Ascending aorta (tissue), 2 donors: ENCODE results near the gene CHDH. TPM values are rescaled to one million over a fixed set of nuclear protein-coding genes. Genes with fewer than 3 reads are reported as not detected.
A peak's percentile ranks its signal among the peaks of the same experiment; 100 is the strongest.

ENCODE experiments used
- DNase-seq, 2 donors: peaks; one replicate each; pipeline ENCODE4 v3.0.0-alpha.2; 2019; ENCODE audit warnings: low spot score in 2 of 2
- H3K27ac ChIP-seq, 2 donors: fragments of 200-600 bp; sonication (generic); one replicate each; pipeline ENCODE4 v1.5.1; 2016 to 2017; ENCODE audit warnings: mild to moderate bottlenecking in 1 of 2
- H3K27me3 ChIP-seq: fragments of 200-600 bp; sonication (generic); one replicate; pipeline ENCODE4 v1.5.1; 2017
- H3K36me3 ChIP-seq, 2 donors: fragments of 200-600 bp; sonication (generic); one replicate each; pipeline ENCODE4 v1.5.1; 2016
- H3K4me1 ChIP-seq, 2 donors: fragments of 200-600 bp; sonication (generic); one replicate each; pipeline ENCODE4 v1.5.1; 2016 to 2017; ENCODE audit warnings: mild to moderate bottlenecking in 1 of 2
- H3K4me3 ChIP-seq, 2 donors: fragments of 200-600 bp; sonication (generic); one replicate each; pipeline ENCODE4 v1.5.1; 2016 to 2017; ENCODE audit warnings: mild to moderate bottlenecking in 1 of 2
- H3K9me3 ChIP-seq, 2 donors: fragments of 200-600 bp; sonication (generic); one replicate each; pipeline ENCODE4 v1.5.1; 2016
- intact Hi-C: fragments of 100-400 bp; cut with DNase I; formaldehyde crosslinking; loops from one replicate; pipeline ENCODE4 v1.15.1; 2023
- total RNA-seq: library from RNA; depleted of rRNA; stranded (reverse); fragments of >200 nt; gene quantifications from one replicate; pipeline ENCODE4 v1.1.0, GENCODE V29; 2016
- TF ChIP-seq, protein P1 (sequence below), 3 experiments: fragments of 200-600 bp in 2 of 3; fragments of 450-650 bp in 1 of 3; sonication (generic) in 2 of 3; IDR thresholded peaks; one replicate each; pipeline ENCODE4 v1.5.1; 2016 to 2019; ENCODE audit warnings: antibody characterized with exemption in 3 of 3, mild to moderate bottlenecking in 1 of 3, moderate library complexity in 1 of 3

The CHDH gene
- total RNA-seq, 1 donor from 2014 or later, result 0.53 TPM

DNA sequence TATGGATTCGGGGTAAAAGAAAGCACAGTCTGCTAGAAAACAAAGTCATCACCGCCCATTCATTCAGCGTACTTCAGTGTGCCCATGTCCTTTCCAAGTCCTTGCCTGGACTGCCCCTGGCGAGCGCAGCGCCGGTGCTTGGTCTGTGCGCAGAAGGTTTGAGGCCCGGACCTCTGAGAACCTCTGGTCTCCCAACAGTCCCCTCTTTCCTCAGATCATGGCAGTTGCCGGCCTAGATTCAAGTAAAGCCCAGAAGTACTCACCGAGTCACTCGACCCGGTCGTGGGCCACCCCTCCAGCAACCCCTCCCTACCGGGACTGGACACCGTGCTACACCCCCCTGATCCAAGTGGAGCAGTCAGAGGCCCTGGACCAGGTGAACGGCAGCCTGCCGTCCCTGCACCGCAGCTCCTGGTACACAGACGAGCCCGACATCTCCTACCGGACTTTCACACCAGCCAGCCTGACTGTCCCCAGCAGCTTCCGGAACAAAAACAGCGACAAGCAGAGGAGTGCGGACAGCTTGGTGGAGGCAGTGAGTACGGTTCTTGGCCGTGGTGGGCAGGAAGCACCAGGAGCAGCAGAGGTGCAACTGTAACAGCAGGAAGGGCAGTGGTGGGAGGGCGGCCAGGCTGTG, 36.3 kb downstream of the CHDH start:
- H3K27me3 ChIP-seq, result no peaks in the 10 kb centered on the region
- intact Hi-C loops, result no loop called here
- H3K27ac ChIP-seq, result no peak overlapping the region
- no peaks in the 10 kb centered on the region for H3K9me3 ChIP-seq
- no peak overlapping the region for H3K4me3 ChIP-seq
- H3K4me1 ChIP-seq, result peaks cover 8 to 11% of the 10 kb centered on the region in 2 donors
- TF ChIP-seq, protein P1, sequence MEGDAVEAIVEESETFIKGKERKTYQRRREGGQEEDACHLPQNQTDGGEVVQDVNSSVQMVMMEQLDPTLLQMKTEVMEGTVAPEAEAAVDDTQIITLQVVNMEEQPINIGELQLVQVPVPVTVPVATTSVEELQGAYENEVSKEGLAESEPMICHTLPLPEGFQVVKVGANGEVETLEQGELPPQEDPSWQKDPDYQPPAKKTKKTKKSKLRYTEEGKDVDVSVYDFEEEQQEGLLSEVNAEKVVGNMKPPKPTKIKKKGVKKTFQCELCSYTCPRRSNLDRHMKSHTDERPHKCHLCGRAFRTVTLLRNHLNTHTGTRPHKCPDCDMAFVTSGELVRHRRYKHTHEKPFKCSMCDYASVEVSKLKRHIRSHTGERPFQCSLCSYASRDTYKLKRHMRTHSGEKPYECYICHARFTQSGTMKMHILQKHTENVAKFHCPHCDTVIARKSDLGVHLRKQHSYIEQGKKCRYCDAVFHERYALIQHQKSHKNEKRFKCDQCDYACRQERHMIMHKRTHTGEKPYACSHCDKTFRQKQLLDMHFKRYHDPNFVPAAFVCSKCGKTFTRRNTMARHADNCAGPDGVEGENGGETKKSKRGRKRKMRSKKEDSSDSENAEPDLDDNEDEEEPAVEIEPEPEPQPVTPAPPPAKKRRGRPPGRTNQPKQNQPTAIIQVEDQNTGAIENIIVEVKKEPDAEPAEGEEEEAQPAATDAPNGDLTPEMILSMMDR (IDR thresholded peaks at IDR 0.05), result no peak
- no peaks in the 10 kb centered on the region for H3K36me3 ChIP-seq
- no peak for DNase-seq

DNA sequence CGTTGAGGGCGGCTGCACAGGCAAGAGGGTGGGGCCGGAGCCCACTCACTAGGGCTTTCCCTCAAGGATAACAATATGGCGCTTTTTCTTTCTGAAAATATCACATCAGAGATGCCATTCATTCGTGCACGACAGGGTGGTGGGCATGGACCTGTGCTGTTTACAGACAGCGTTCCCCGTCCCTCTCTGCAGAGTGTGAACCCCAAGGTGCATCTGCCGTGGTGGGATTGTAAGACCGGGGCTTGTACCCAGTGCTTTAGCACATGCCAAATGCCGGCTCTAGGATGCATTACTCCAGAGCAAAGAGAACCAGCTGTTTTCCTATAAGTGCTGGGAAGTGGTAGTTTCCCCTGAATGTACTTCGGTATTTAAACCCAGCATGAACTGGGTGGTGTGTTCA, 37.0 kb downstream of the CHDH start:
- H3K4me3 ChIP-seq, result no peak overlapping the region
- H3K27ac ChIP-seq, result no peak overlapping the region
- intact Hi-C loops, result no loop called here
- H3K36me3 ChIP-seq, result no peaks in the 10 kb centered on the region
- peaks cover 8 to 11% of the 10 kb centered on the region in 2 donors for H3K4me1 ChIP-seq
- no peaks in the 10 kb centered on the region for H3K27me3 ChIP-seq
- DNase-seq, result no peak
- TF ChIP-seq, protein P1 (IDR thresholded peaks at IDR 0.05), result no peak
- H3K9me3 ChIP-seq, result no peaks in the 10 kb centered on the region

DNA sequence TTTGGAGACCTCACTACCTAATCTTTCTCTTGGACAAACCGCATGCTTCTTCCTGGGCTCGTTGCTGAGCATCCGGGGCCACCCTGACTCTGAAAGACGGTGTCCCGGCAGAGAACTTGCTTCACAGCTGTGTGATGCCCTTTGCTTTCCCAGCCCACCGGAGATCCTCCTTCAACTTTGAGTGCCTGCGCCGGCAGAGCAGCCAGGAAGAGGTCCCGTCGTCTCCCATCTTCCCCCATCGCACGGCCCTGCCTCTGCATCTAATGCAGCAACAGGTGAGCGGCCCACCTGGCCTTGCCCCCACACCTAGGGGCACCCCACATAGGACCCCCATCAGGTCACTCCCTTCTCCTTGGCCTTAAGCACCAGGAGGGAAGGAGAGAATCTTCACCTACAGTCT, 37.7 kb downstream of the CHDH start:
- TF ChIP-seq, protein P1 (IDR thresholded peaks at IDR 0.05), result no peak
- Histone ChIP-seq H3K4me1 (peaks cover 8 to 11% of the 10 kb centered on the region in 2 donors), H3K9me3 (no peaks in the 10 kb centered on the region), H3K4me3 (no peak overlapping the region), H3K27me3 (no peaks in the 10 kb centered on the region), H3K36me3 (no peaks in the 10 kb centered on the region), H3K27ac (no peak overlapping the region)
- DNase-seq, result peak in 1 of 2 donors; percentile 39
- intact Hi-C loops, result no loop called here

DNA sequence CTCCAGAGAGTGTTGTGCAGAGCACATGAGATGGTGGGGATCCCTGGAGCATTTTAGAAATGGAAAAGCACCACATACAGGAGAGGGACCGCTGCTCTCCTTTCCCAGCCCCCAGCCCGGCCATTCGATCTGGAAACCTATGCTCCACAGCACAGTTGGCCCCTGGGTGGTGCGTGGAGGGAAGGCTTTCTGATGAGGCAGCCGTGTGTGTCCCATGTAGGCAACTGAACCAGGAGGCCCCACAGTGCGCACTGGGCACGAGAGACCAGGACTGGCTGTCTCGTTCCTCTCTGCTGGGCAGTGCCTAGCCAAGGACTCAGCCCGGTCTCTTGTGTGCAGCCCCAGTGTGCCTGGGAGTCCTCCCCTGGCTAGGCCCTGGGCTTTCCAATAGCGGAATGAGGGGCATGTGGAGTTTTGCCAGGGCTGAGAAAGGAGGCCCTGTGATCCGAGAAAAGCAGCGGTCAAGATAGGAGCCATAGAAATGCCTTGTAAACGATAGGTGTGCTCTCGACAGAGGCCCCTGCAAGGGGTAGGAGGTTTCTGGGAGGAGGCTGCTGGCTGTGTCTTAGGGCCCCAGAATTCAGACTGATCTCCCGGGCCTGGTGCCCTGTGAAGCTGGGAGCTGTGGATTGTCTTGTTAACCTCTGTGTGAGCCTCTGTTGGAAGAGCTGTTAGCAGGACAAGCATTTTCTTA, 39.0 kb downstream of the CHDH start:
- intact Hi-C loops, result no loop called here
- TF ChIP-seq, protein P1 (IDR thresholded peaks at IDR 0.05), result no peak
- Histone ChIP-seq H3K36me3 (no peaks in the 10 kb centered on the region), H3K27me3 (no peaks in the 10 kb centered on the region), H3K4me3 (no peak overlapping the region), H3K9me3 (no peaks in the 10 kb centered on the region), H3K27ac (peak overlapping the region in 1 of 2 donors; percentile 60), H3K4me1 (peaks cover 8 to 11% of the 10 kb centered on the region in 2 donors)
- peak in 1 of 2 donors; percentile 46 for DNase-seq

DNA sequence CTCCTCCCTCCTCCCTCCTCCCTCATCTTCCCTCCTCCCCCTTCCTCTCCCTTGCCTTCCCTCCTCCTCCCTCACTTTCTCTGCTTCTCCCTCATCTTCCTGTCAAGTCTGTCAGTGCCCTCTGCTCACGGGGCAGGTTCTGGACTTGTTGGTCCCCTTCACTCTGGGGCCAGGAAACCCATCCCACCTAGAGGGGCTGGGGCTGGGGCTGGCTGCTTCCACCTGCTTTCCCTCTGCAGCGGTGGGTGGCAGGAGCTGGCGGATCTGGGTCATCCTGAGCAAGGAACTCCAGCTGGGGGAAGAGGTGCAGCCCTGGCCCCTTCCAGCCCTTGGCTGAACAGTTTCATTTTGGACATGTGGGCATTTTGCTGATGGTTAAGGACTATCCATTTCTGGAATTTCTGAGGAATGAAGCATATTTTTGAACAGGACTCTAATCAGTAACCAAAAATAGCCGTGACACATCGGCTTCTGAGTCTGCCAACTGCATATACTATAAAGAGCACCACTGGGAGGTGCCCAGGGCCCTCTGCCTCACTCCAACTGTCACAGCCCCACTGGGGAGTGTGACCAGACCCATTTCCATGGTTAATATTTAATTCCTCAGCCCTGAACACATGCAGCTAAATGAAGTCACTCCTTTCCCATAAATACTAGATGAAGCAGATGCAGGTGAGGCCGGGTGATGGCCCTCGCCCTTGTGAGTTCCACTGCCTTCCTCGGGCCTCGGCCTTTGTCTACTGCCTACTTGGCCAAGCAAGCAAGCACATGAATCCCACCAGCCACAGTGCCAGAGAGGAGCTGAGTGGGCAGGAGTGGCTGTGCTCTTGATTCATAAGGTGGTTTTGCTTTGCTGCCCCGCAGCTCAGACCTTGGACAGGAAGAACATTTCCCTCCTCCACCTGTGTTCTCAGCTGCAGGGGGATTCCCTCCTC, 39.8 kb downstream of the CHDH start:
- H3K9me3 ChIP-seq, result no peaks in the 10 kb centered on the region
- H3K27ac ChIP-seq, result peak overlapping the region; percentile 57 to 60
- intact Hi-C loops, result no loop called here
- peak in 1 of 2 donors; percentile 63 for DNase-seq
- TF ChIP-seq, protein P1 (IDR thresholded peaks at IDR 0.05), result no peak
- no peak overlapping the region for H3K4me3 ChIP-seq
- no peaks in the 10 kb centered on the region for H3K36me3 ChIP-seq
- H3K4me1 ChIP-seq, result peaks cover 8 to 11% of the 10 kb centered on the region in 2 donors
- H3K27me3 ChIP-seq, result no peaks in the 10 kb centered on the region
